Mesenchymal stem cell (in vitro differentiated cells and primary cell): ENCODE data around the gene ANTXRL.
A peak's percentile ranks its signal among the peaks of the same experiment; 100 is the strongest.
"Not testable (repeated sequence)": the region's sequence is repeated elsewhere in the genome, so short reads cannot be mapped to it uniquely, and the experiment has no call there.

Experiments used
- DNase-seq: peaks from one replicate; pipeline ENCODE4 v3.0.0-alpha.2; 2013
- H2AFZ ChIP-seq: one replicate; pipeline ENCODE4 v1.6.1; 2013; ENCODE audit warnings: low read depth, mild to moderate bottlenecking, control low read depth, inconsistent platforms, low read length, moderate library complexity
- H2AK5ac ChIP-seq: 2 replicates; pipeline ENCODE4 v1.6.1; 2013; ENCODE audit warnings: low read length, moderate library complexity, mild to moderate bottlenecking, inconsistent platforms; ENCODE audit not compliant: severe bottlenecking
- H2BK120ac ChIP-seq: one replicate; pipeline ENCODE4 v1.6.1; 2013; ENCODE audit warnings: low read depth, mild to moderate bottlenecking, inconsistent platforms, low read length, moderate library complexity
- H2BK12ac ChIP-seq, 2 experiments: one replicate each; pipeline ENCODE4 v1.6.1; 2013; ENCODE audit warnings: inconsistent platforms in 2 of 2, low read length in 2 of 2, mild to moderate bottlenecking in 2 of 2, moderate library complexity in 2 of 2, control low read depth in 1 of 2
- H2BK15ac ChIP-seq: one replicate; pipeline ENCODE4 v1.6.1; 2013; ENCODE audit warnings: mild to moderate bottlenecking, low read depth, inconsistent platforms; ENCODE audit not compliant: poor library complexity, severe bottlenecking
- H2BK5ac ChIP-seq: 2 replicates; pipeline ENCODE4 v1.6.1; 2013; ENCODE audit warnings: low read depth, mild to moderate bottlenecking, low read length, control low read depth, inconsistent platforms; ENCODE audit not compliant: poor library complexity, severe bottlenecking
- H3K14ac ChIP-seq, 2 experiments: one replicate each; pipeline ENCODE4 v1.6.1; 2013; ENCODE audit warnings: inconsistent platforms in 2 of 2, low read length in 2 of 2, control low read depth in 1 of 2, mild to moderate bottlenecking in 1 of 2, moderate library complexity in 1 of 2
- H3K18ac ChIP-seq, 2 experiments: one replicate each; pipeline ENCODE4 v1.6.1; 2013; ENCODE audit warnings: inconsistent platforms in 2 of 2, low read length in 2 of 2, control low read depth in 1 of 2, low read depth in 1 of 2, mild to moderate bottlenecking in 1 of 2
- H3K23ac ChIP-seq, 2 experiments: one replicate each; pipeline ENCODE4 v1.6.1; 2013; ENCODE audit warnings: inconsistent platforms in 2 of 2, low read length in 2 of 2, mild to moderate bottlenecking in 2 of 2, moderate library complexity in 2 of 2, control low read depth in 1 of 2
- H3K27ac ChIP-seq: 2 replicates; pipeline ENCODE4 v1.5.1; 2013; ENCODE audit warnings: mild to moderate bottlenecking, moderate library complexity, low read length, control low read depth, inconsistent platforms; ENCODE audit not compliant: poor library complexity, severe bottlenecking
- H3K27me3 ChIP-seq, 2 experiments: 2 replicates each; pipeline versions ENCODE4 v1.6.1 to v1.7.0; 2013; ENCODE audit warnings: low read length in 2 of 2, mild to moderate bottlenecking in 2 of 2, moderate library complexity in 2 of 2, control low read depth in 1 of 2, inconsistent platforms in 1 of 2; ENCODE audit not compliant: control insufficient read depth in 1 of 2, insufficient read depth in 1 of 2
- H3K36me3 ChIP-seq, 2 experiments: 2 replicates each; pipeline versions ENCODE4 v1.6.1 to v1.7.0; 2013; ENCODE audit warnings: low read length in 2 of 2, control low read depth in 1 of 2, inconsistent platforms in 1 of 2, low read depth in 1 of 2, mild to moderate bottlenecking in 1 of 2; ENCODE audit not compliant: insufficient read depth in 2 of 2, control insufficient read depth in 1 of 2
- H3K4ac ChIP-seq, 2 experiments: one replicate each; pipeline ENCODE4 v1.6.1; 2013; ENCODE audit warnings: inconsistent platforms in 2 of 2, low read length in 2 of 2, mild to moderate bottlenecking in 2 of 2, moderate library complexity in 2 of 2, control low read depth in 1 of 2, low read depth in 1 of 2
- H3K4me1 ChIP-seq: 2 replicates; pipeline ENCODE4 v1.6.1; 2013; ENCODE audit warnings: low read depth, low read length, control low read depth; ENCODE audit not compliant: control insufficient read depth, insufficient read depth
- H3K4me2 ChIP-seq: 2 replicates; pipeline ENCODE4 v1.6.1; 2013; ENCODE audit warnings: low read length, mild to moderate bottlenecking, inconsistent platforms; ENCODE audit not compliant: poor library complexity, severe bottlenecking
- H3K4me3 ChIP-seq, 2 experiments: 2 replicates each; pipeline versions ENCODE4 v1.5.1 to v1.7.0; 2013; ENCODE audit warnings: low read length in 2 of 2, mild to moderate bottlenecking in 2 of 2, control low read depth in 1 of 2, low read depth in 1 of 2; ENCODE audit not compliant: insufficient read depth in 1 of 2
- H3K79me1 ChIP-seq: replicated peaks from 2 replicates; pipeline ENCODE4 v1.6.1; 2013; ENCODE audit warnings: mild to moderate bottlenecking, control low read depth, low read length, inconsistent platforms; ENCODE audit not compliant: poor library complexity, severe bottlenecking
- H3K9ac ChIP-seq: 2 replicates; pipeline ENCODE4 v1.7.0; 2013; ENCODE audit warnings: mild to moderate bottlenecking, low read length, moderate library complexity
- H3K9me3 ChIP-seq: 2 replicates; pipeline ENCODE4 v1.7.0; 2013; ENCODE audit warnings: mild to moderate bottlenecking, low read length; ENCODE audit not compliant: control insufficient read depth
- H4K8ac ChIP-seq: one replicate; pipeline ENCODE4 v1.6.1; 2013; ENCODE audit warnings: inconsistent platforms, mild to moderate bottlenecking, low read length, moderate library complexity
- H4K91ac ChIP-seq: one replicate; pipeline ENCODE4 v1.6.1; 2013; ENCODE audit warnings: mild to moderate bottlenecking, low read length, inconsistent platforms
- WGBS: methylation state at CpG from one replicate; pipeline ENCODE4 v1.1.7; 2013; ENCODE audit warnings: mixed read lengths; 5-methylcytosine and 5-hydroxymethylcytosine counted together

The ANTXRL gene

GRCh38 chr10:46293832-46294640 lies 7.2 kb downstream of the ANTXRL start:
- Histone ChIP-seq H2AK5ac (no peak overlapping the region), H3K27me3 (peaks cover 25 to 30% of the 10 kb centered on the region in 2 experiments), H3K27ac (no peak overlapping the region), H2BK15ac (no peak overlapping the region), H3K79me1 (no peaks in the 10 kb centered on the region), H3K23ac (no peak overlapping the region), H4K91ac (no peak overlapping the region), H4K8ac (no peak overlapping the region), H3K14ac (peak overlapping the region in 1 of 2 experiments; percentile 18), H3K4me2 (no peak overlapping the region), H3K4me3 (no peak overlapping the region), H3K4me1 (no peaks in the 10 kb centered on the region), H3K9me3 (no peaks in the 10 kb centered on the region), H3K9ac (no peak overlapping the region), H2BK12ac (no peak overlapping the region), H3K4ac (no peak overlapping the region), H2AFZ (no peak overlapping the region), H2BK120ac (no peak overlapping the region), H3K36me3 (no peaks in the 10 kb centered on the region), H2BK5ac (no peak overlapping the region), H3K18ac (no peak overlapping the region)
- no peak for DNase-seq
- WGBS, result 81% methylated on average over 11 of the region's 11 CpGs

- Histone ChIP-seq H3K27ac (no peak overlapping the region), H2BK12ac (no peak overlapping the region), H3K36me3 (no peaks in the 10 kb centered on the region), H4K8ac (no peak overlapping the region), H3K4me3 (no peak overlapping the region), H3K4ac (no peak overlapping the region), H3K4me1 (no peaks in the 10 kb centered on the region), H2BK120ac (no peak overlapping the region), H3K27me3 (peaks cover 27 to 28% of the 10 kb centered on the region in 2 experiments), H3K79me1 (no peaks in the 10 kb centered on the region), H3K9me3 (no peaks in the 10 kb centered on the region), H3K4me2 (no peak overlapping the region), H3K18ac (no peak overlapping the region), H2BK15ac (no peak overlapping the region), H3K23ac (no peak overlapping the region), H2BK5ac (no peak overlapping the region), H3K9ac (no peak overlapping the region), H3K14ac (peak overlapping the region in 1 of 2 experiments; percentile 18), H2AFZ (no peak overlapping the region), H4K91ac (no peak overlapping the region), H2AK5ac (no peak overlapping the region)
- no peak for DNase-seq
- 84% methylated on average over 8 of the region's 8 CpGs for WGBS
Measured at GRCh38 chr10:46294641-46295220, 7.9 kb downstream of the ANTXRL start.

- DNase-seq, H3K9me3 ChIP-seq, H3K9ac ChIP-seq, H3K4ac ChIP-seq, H2BK12ac ChIP-seq, H3K36me3 ChIP-seq, H3K79me1 ChIP-seq, H2BK5ac ChIP-seq, H2BK120ac ChIP-seq, H2AFZ ChIP-seq, H3K27ac ChIP-seq, H3K4me3 ChIP-seq, H3K14ac ChIP-seq, H2AK5ac ChIP-seq, H4K91ac ChIP-seq, H3K23ac ChIP-seq, H2BK15ac ChIP-seq, H3K4me1 ChIP-seq, H3K4me2 ChIP-seq, H4K8ac ChIP-seq, H3K18ac ChIP-seq: not testable (repeated sequence)
- peaks cover 27 to 32% of the 10 kb centered on the region in 2 experiments for H3K27me3 ChIP-seq
- WGBS, result 65% methylated on average over 3 of the region's 3 CpGs
Measured at GRCh38 chr10:46295350-46296010, 8.7 kb downstream of the ANTXRL start.

- not testable (repeated sequence) for H4K8ac ChIP-seq, H2BK120ac ChIP-seq, H2BK5ac ChIP-seq, H3K4me2 ChIP-seq, H3K4me3 ChIP-seq, H3K23ac ChIP-seq, DNase-seq, H2AFZ ChIP-seq, H2BK12ac ChIP-seq, H3K14ac ChIP-seq, H3K27ac ChIP-seq, H3K9me3 ChIP-seq, H3K9ac ChIP-seq, H3K4me1 ChIP-seq, H3K36me3 ChIP-seq, H3K4ac ChIP-seq, H2BK15ac ChIP-seq, H3K18ac ChIP-seq, H2AK5ac ChIP-seq, H4K91ac ChIP-seq, H3K79me1 ChIP-seq
- WGBS, result 90% methylated on average over 4 of the region's 4 CpGs
- peaks cover 27 to 29% of the 10 kb centered on the region in 2 experiments for H3K27me3 ChIP-seq
Measured at GRCh38 chr10:46296086-46296485, 9.3 kb downstream of the ANTXRL start.
